ENCODE measurements around the gene MARCHF10.

Gene MARCHF10

GRCh38 chr17:62751060-62751691 is 56.9 kb downstream of the MARCHF10 start:
- no peak for DNase-seq

GRCh38 chr17:62750631-62751051 is 57.5 kb downstream of the MARCHF10 start:
- no peak for DNase-seq

- no peak for DNase-seq
These were observed 58.2 kb downstream of the MARCHF10 start for GRCh38 chr17:62749926-62750325.

GRCh38 chr17:62746941-62747340 is 61.2 kb downstream of the MARCHF10 start:
- DNase-seq: no peak

GRCh38 chr17:62745806-62746205 is 62.3 kb downstream of the MARCHF10 start:
- DNase-seq: no peak

- DNase-seq: no peak
These were observed 63.9 kb downstream of the MARCHF10 start for GRCh38 chr17:62744259-62744658.

- no peak for DNase-seq
These were observed 66.8 kb downstream of the MARCHF10 start for GRCh38 chr17:62741290-62741689.

GRCh38 chr17:62739645-62740388 is 68.3 kb downstream of the MARCHF10 start:
- DNase-seq: no peak

- no peak for DNase-seq
These were observed 69.8 kb downstream of the MARCHF10 start for GRCh38 chr17:62738281-62738680.

- no peak for DNase-seq
These were observed 70.6 kb downstream of the MARCHF10 start for GRCh38 chr17:62737513-62737912.

GRCh38 chr17:62735044-62735651 is 73.0 kb downstream of the MARCHF10 start:
- DNase-seq: no peak

- DNase-seq: no peak
These were observed 76.0 kb downstream of the MARCHF10 start for GRCh38 chr17:62732125-62732524.

GRCh38 chr17:62727916-62728672 is 80.0 kb downstream of the MARCHF10 start:
- no peak for DNase-seq

- DNase-seq: no peak
These were observed 82.3 kb downstream of the MARCHF10 start for GRCh38 chr17:62725791-62726249.

- DNase-seq: no peak
These were observed 83.5 kb downstream of the MARCHF10 start for GRCh38 chr17:62724398-62725146.

- DNase-seq: no peak
These were observed 84.3 kb downstream of the MARCHF10 start for GRCh38 chr17:62723842-62724241.

GRCh38 chr17:62722625-62723024 is 85.5 kb downstream of the MARCHF10 start:
- no peak for DNase-seq

- no peak for DNase-seq
These were observed 87.8 kb downstream of the MARCHF10 start for GRCh38 chr17:62720126-62720850.

- DNase-seq: no peak
These were observed 88.5 kb downstream of the MARCHF10 start for GRCh38 chr17:62719586-62719985.

- no peak for DNase-seq
These were observed 89.7 kb downstream of the MARCHF10 start for GRCh38 chr17:62718429-62718828.

GRCh38 chr17:62717889-62718288 is 90.2 kb downstream of the MARCHF10 start:
- DNase-seq: no peak

GRCh38 chr17:62717589-62717855 is 90.6 kb downstream of the MARCHF10 start:
- DNase-seq: no peak

Measured in SHP77 (cell line).